ENCODE data around the gene SPNS1. TPM values are rescaled to one million over a fixed set of nuclear protein-coding genes. Genes with fewer than 3 reads are reported as not detected.

SPNS1 gene
- total and polyA plus RNA-seq, 4 donors: 11.5 to 20.5 (median 15.7) TPM

DNA sequence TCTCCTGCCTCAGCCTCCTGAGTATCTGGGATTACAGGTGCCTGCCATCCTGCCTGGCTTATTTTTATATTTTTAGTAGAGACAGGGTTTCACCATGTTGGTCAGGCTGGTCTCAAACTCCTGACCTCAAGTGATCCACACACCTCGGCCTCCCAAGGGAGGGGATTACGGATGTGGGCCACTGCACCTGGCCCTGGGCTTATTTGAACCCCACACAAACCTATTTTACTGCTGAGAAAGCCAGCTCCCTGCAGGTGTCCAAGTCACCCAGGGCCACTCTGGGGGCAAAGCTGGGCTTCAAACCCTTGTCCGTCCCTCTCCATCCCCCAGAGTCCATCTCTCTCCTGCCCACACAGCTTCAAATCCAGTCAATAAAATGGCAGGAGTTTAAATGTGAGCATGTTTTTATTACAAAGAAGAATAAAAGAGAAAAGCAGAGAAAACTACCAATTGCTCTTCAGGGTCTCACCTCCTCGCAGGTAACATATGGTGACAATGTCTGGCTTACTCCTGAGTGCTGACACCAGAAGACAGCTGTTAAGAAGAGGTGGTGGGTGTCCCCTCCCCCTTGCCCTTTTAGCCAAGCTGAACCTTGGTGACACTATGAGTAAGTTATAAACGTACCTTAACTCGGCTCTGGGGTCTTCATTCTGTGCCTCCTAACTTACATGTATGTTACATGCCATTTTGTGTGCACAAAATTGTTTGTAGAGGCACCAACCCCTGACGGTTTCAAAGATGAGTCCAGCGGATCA lies 55.7 kb downstream of the SPNS1 start:
- DNase-seq (ENCODE audit: low spot score): no peak
- Histone ChIP-seq H3K27ac (ENCODE audit: low read depth in 1 of 2, low read length in 2 of 2) (no peak overlapping the region), H3K9me3 (ENCODE audit: control insufficient read depth in 4 of 4, low read length in 3 of 4) (no peaks in the 10 kb centered on the region), H3K4me1 (ENCODE audit: control insufficient read depth in 4 of 4, insufficient read depth in 4 of 4, low read length in 3 of 4) (no peaks in the 10 kb centered on the region), H3K36me3 (ENCODE audit: control insufficient read depth in 4 of 4, insufficient read depth in 3 of 4, low read depth in 1 of 4, low read length in 3 of 4) (no peaks in the 10 kb centered on the region), H3K27me3 (ENCODE audit: control insufficient read depth in 4 of 4, insufficient read depth in 4 of 4, low read length in 3 of 4) (no peaks in the 10 kb centered on the region), H3K9ac (ENCODE audit: low read depth in 1 of 2, low read length in 2 of 2) (no peak overlapping the region), H3K4me3 (ENCODE audit: low read depth in 1 of 3, low read length in 3 of 3) (no peak overlapping the region)
- no peak for TF ChIP-seq EGR1 (IDR thresholded peaks at IDR 0.05; ENCODE audit: low read depth in 2 of 2)
- TF ChIP-seq HNF4A (conservative IDR thresholded peaks at IDR 0.05): no peak
- TF ChIP-seq, protein P1, sequence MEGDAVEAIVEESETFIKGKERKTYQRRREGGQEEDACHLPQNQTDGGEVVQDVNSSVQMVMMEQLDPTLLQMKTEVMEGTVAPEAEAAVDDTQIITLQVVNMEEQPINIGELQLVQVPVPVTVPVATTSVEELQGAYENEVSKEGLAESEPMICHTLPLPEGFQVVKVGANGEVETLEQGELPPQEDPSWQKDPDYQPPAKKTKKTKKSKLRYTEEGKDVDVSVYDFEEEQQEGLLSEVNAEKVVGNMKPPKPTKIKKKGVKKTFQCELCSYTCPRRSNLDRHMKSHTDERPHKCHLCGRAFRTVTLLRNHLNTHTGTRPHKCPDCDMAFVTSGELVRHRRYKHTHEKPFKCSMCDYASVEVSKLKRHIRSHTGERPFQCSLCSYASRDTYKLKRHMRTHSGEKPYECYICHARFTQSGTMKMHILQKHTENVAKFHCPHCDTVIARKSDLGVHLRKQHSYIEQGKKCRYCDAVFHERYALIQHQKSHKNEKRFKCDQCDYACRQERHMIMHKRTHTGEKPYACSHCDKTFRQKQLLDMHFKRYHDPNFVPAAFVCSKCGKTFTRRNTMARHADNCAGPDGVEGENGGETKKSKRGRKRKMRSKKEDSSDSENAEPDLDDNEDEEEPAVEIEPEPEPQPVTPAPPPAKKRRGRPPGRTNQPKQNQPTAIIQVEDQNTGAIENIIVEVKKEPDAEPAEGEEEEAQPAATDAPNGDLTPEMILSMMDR (IDR thresholded peaks at IDR 0.05; ENCODE audit: low read depth, low read length, missing input control): no peak
- TF ChIP-seq RXRA (IDR thresholded peaks at IDR 0.05): no peak
- no peak for TF ChIP-seq GABPA (IDR thresholded peaks at IDR 0.05 in 1 of 2, conservative IDR thresholded peaks at IDR 0.05 in 1 of 2)
- no peak for TF ChIP-seq SP1 (IDR thresholded peaks at IDR 0.05)
- no peak for TF ChIP-seq TAF1 (conservative IDR thresholded peaks at IDR 0.05)
- WGBS: 85% methylated on average over 8 of the region's 8 CpGs

Other genes starting within 250 kb of the SPNS1 start
- gene NPIPB9, start 223.0 kb upstream of the SPNS1 start, total RNA-seq: 1 to 10 TPM in 1 of 2 donors, under 1 TPM in 1; 0.98 to 7.0 TPM
- gene NPIPB9, start 223.0 kb upstream of the SPNS1 start, polyA plus RNA-seq: under 1 TPM; 0.06 to 0.83 TPM
- 10 to 100 TPM; 37.0 to 40.7 TPM for gene ATXN2L, start 151.8 kb upstream of the SPNS1 start, total RNA-seq
- 10 to 100 TPM; 23.1 to 28.7 TPM for gene ATXN2L, start 151.8 kb upstream of the SPNS1 start, polyA plus RNA-seq
- gene TUFM, start 128.4 kb upstream of the SPNS1 start, total RNA-seq: 10 to 100 TPM; 90.4 to 96.0 TPM
- gene TUFM, start 128.4 kb upstream of the SPNS1 start, polyA plus RNA-seq: 100 to 1,000 TPM; 177 to 191 TPM
- 10 to 100 TPM in 1 of 2 donors, 1 to 10 TPM in 1; 8.3 to 10.5 TPM for gene SH2B1, start 110.9 kb upstream of the SPNS1 start, total RNA-seq
- 10 to 100 TPM in 1 of 2 donors, 1 to 10 TPM in 1; 4.9 to 13.0 TPM for gene SH2B1, start 110.9 kb upstream of the SPNS1 start, polyA plus RNA-seq
- under 1 TPM; 0.09 to 0.17 TPM for gene ATP2A1, start 96.3 kb upstream of the SPNS1 start, total RNA-seq
- gene ATP2A1, start 96.3 kb upstream of the SPNS1 start, polyA plus RNA-seq: under 1 TPM; 0.07 to 0.23 TPM
- gene RABEP2, start 49.5 kb upstream of the SPNS1 start, total RNA-seq: 10 to 100 TPM in 1 of 2 donors, 1 to 10 TPM in 1; 7.5 to 16.1 TPM
- gene RABEP2, start 49.5 kb upstream of the SPNS1 start, polyA plus RNA-seq: 1 to 10 TPM; 3.0 to 9.1 TPM
- gene CD19, start 42.8 kb upstream of the SPNS1 start, total RNA-seq: 1 to 10 TPM in 1 of 2 donors, under 1 TPM in 1; 0.17 to 1.2 TPM
- gene CD19, start 42.8 kb upstream of the SPNS1 start, polyA plus RNA-seq: under 1 TPM; 0.08 to 0.82 TPM
- gene NFATC2IP, start 23.8 kb upstream of the SPNS1 start, total RNA-seq: 10 to 100 TPM; 16.7 to 17.6 TPM
- 1 to 10 TPM; 5.8 to 7.1 TPM for gene NFATC2IP, start 23.8 kb upstream of the SPNS1 start, polyA plus RNA-seq
- 1 to 10 TPM; 1.3 to 2.3 TPM for gene LAT, start 10.3 kb downstream of the SPNS1 start, total RNA-seq
- gene LAT, start 10.3 kb downstream of the SPNS1 start, polyA plus RNA-seq: 1 to 10 TPM; 1.5 to 1.8 TPM

All from liver (tissue), 9 donors.